Bronchial epithelial cell (primary cell): ENCODE measurements around the gene TEN1. TPM values are rescaled to one million over a fixed set of nuclear protein-coding genes. Genes with fewer than 3 reads are reported as not detected.
"Not testable (repeated sequence)": the region's sequence is repeated elsewhere in the genome, so short reads cannot be mapped to it uniquely, and the experiment has no call there.

Experiments used
- DNase-seq: peaks from one replicate; pipeline ENCODE4 v3.0.0-alpha.2; 2010; ENCODE audit warnings: low read depth
- FAIRE-seq: peaks from 2 replicates; lab custom pipeline; 2011; peaks lifted over from hg19 to GRCh38; lab: Jason Lieb, UNC
- H3K27me3 ChIP-seq: 2 replicates; pipeline ENCODE4 v1.5.1; 2011; ENCODE audit warnings: low read length; ENCODE audit not compliant: control insufficient read depth, insufficient read depth
- H3K36me3 ChIP-seq: 2 replicates; pipeline ENCODE4 v1.5.1; 2011; ENCODE audit warnings: low read length; ENCODE audit not compliant: control insufficient read depth, insufficient read depth
- H3K4me3 ChIP-seq: 2 replicates; pipeline ENCODE4 v1.5.1; 2011; ENCODE audit warnings: mild to moderate bottlenecking, low read depth, low read length, control low read depth
- CTCF ChIP-seq: IDR thresholded peaks from 2 replicates; pipeline ENCODE4 v1.5.1; 2011; ENCODE audit warnings: mild to moderate bottlenecking, moderate library complexity, low read length, control low read depth, inconsistent platforms; ENCODE audit not compliant: insufficient read depth, severe bottlenecking
- total RNA-seq: library from RNA; depleted of rRNA; stranded (reverse); fragments of >200 nt; gene quantifications from 2 replicates; pipeline ENCODE4 v1.2.1, GENCODE V29; 2014

TEN1 gene
- total RNA-seq, 1 donor from 2014 or later = 24.5 TPM

DNA sequence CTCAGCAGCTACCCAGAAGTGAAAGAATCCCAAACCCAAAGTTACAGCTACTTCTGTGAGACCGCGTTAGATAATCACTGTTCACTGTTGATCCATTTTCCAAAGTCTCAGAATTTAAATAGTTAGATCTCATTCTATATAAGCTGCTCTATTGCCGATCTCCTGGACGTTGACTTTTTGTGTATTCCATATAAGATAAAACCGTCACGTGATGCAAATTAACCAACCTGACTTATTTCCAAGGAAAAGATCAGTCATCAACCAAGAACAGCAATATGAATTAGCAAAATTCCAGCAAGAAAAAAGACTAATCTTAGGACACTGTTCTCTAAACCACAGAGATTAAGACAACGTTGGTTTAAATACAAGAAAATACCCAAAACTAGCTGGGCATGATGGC lies 8.4 kb upstream of the TEN1 start:
- FAIRE-seq = no peak
- Histone ChIP-seq H3K4me3 (no peak overlapping the region), H3K36me3 (peaks cover 1% of the 10 kb centered on the region), H3K27me3 (no peaks in the 10 kb centered on the region)
- no peak for DNase-seq
- no peak for TF ChIP-seq CTCF

GRCh38 chr17:75975187-75975586 lies 3.9 kb upstream of the TEN1 start:
- not testable (repeated sequence) for DNase-seq, H3K27me3 ChIP-seq, H3K36me3 ChIP-seq, FAIRE-seq, H3K4me3 ChIP-seq

DNA sequence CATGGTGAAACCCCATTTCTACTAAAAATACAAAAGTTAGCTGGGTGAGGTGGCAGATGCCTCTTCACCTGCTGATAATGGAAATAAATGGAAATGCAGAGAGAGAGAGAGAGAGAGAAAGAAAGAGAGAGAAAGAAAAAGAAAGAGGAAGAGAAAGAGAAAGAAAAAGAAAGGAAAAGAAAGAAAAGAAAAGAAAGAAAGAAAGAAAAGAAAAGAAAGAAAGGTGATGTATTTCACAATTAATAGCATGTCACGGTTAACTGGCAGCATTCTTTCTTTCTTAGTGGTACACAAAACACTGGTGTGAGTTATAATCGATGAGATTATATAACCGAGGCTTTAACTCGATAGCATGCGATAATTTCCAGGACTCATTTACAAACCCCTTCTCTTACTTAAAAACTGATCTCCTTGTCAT lies 3.3 kb upstream of the TEN1 start:
- Histone ChIP-seq H3K4me3 (no peak overlapping the region), H3K27me3 (no peaks in the 10 kb centered on the region), H3K36me3 (no peaks in the 10 kb centered on the region)
- TF ChIP-seq CTCF = no peak
- no peak for DNase-seq
- FAIRE-seq = no peak

DNA sequence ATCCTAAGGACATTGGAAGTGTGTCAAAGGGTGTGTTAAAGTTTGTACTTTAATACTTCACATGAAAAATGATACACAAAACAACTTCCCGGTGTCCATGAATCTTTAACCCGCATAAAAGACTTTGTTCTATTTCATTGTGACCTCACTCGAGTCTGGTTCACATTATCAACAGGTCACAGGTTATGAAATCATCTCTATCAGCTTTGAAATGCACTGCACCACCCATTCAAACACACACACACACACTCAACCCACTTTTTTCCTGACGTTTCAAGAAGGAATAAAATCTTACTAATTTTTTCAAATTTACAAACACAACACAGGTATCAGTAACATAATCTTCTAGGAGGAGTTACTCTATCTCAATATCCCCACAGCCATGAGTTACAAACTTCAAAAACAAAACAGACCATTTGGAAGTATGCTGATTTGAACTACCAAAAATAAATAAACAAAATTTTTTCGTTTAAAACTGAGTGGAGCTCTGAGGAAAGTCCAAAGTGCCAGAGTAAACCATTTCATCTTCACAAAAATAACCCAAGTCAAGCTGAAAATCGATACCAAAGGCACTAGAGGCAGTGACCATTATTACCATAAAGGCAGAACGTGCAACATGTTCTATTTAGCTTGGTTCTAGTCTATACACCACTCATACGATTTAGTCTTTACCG lies 2.7 kb upstream of the TEN1 start:
- Histone ChIP-seq H3K36me3 (no peaks in the 10 kb centered on the region), H3K4me3 (no peak overlapping the region), H3K27me3 (no peaks in the 10 kb centered on the region)
- TF ChIP-seq CTCF = no peak
- DNase-seq (no peak), FAIRE-seq (no peak)

- Histone ChIP-seq H3K36me3 (no peaks in the 10 kb centered on the region), H3K27me3 (no peaks in the 10 kb centered on the region), H3K4me3 (peak overlapping the region; percentile 64)
- DNase-seq (peak; percentile 66), FAIRE-seq (no peak)
- TF ChIP-seq CTCF = no peak
Observed at GRCh38 chr17:75979705-75980187, 706 bp downstream of the TEN1 start.

DNA sequence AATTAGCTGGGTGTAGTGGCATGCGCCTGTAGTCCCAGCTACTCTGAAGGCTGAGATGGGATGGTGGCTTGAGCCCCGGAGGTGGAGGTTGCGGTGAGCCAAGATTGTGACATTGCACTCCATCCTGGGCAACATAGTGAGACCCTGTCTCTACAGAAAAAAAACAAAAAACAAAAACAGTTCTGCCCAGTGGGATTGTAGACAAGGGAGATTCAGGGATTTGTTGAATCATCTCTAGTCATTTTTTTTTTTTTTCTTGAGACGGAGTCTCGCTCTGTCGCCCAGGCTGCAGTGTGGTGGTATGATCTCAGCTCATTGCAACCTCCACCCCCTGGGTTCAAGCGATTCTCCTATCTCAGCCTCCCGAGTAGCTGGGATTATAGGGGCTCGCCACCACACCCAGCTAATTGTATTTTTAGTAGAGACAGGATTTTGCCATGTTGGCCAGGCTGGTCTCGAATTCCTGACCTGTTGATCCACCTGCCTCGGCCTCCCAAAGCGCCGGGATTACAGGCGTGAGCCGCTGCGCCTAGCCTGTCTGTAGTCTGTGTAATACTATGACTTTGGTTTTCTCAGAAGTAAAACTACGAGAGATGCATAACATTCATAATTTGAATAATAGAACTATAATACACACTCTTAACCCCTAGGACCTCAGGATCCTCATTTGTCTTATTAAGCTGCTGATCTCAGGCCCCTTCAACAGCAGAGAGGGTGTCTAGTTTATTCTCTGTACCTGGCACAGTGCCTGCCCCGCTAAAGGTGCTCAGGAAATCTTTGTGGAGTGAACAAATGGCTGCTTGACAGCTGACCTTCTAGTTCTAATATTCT lies 1.4 kb downstream of the TEN1 start:
- FAIRE-seq = no peak
- DNase-seq = no peak
- no peak for TF ChIP-seq CTCF
- Histone ChIP-seq H3K27me3 (no peaks in the 10 kb centered on the region), H3K4me3 (peak overlapping the region; percentile 64), H3K36me3 (no peaks in the 10 kb centered on the region)
